T47D (cell line): Measurements from ENCODE around the gene ATP5MC2.

Source experiments
- DNase-seq, 2 experiments: peaks; one replicate each; pipeline versions ENCODE4 v3.0.0 to v3.0.0-alpha.2; 2011 to 2012; ENCODE audit warnings: low read depth in 1 of 2, low spot score in 1 of 2
- JUND ChIP-seq: IDR thresholded peaks from 2 replicates; pipeline ENCODE4 v1.6.1; 2012; ENCODE audit warnings: low read depth
- in situ Hi-C: cut with HindIII; loops from 2 replicates; pipeline ENCODE4 v1.10.0; 2016; ENCODE audit warnings: low sequenced_read_pairs, low pct_unique_long_range_greater_than_20kb

Gene ATP5MC2

GRCh38 chr12:53701518-53702264 is 25.8 kb upstream of the ATP5MC2 start:
- peak; percentile 77 to 87 for DNase-seq
- in situ Hi-C loops: no loop called here
- TF ChIP-seq JUND: no peak

- in situ Hi-C loops: no loop called here
- no peak for DNase-seq
- TF ChIP-seq JUND: no peak
Measured at GRCh38 chr12:53700567-53700966, 24.7 kb upstream of the ATP5MC2 start.

- DNase-seq: no peak
- in situ Hi-C loops: no loop called here
- no peak for TF ChIP-seq JUND
Measured at GRCh38 chr12:53699678-53700025, 23.8 kb upstream of the ATP5MC2 start.

GRCh38 chr12:53698948-53699677 is 23.2 kb upstream of the ATP5MC2 start:
- no peak for TF ChIP-seq JUND
- in situ Hi-C loops: no loop called here
- no peak for DNase-seq

- in situ Hi-C loops: no loop called here
- no peak for TF ChIP-seq JUND
- no peak for DNase-seq
Measured at GRCh38 chr12:53696655-53697331, 20.9 kb upstream of the ATP5MC2 start.

GRCh38 chr12:53696285-53696654 is 20.4 kb upstream of the ATP5MC2 start:
- peak; percentile 99 to 100 for DNase-seq
- in situ Hi-C loops: no loop called here

GRCh38 chr12:53695152-53696145 is 19.6 kb upstream of the ATP5MC2 start:
- no peak for TF ChIP-seq JUND
- peak in 1 of 2 experiments; percentile 33 for DNase-seq
- in situ Hi-C loops: no loop called here

More at GRCh38 chr12:53696285-53696654, 20.4 kb upstream of the ATP5MC2 start:
- TF ChIP-seq JUND: no peak

- DNase-seq: no peak
- in situ Hi-C loops: no loop called here
- no peak for TF ChIP-seq JUND
Measured at GRCh38 chr12:53694756-53695151, 18.9 kb upstream of the ATP5MC2 start.

GRCh38 chr12:53688134-53688533 is 12.3 kb upstream of the ATP5MC2 start:
- in situ Hi-C loops: no loop called here
- DNase-seq: no peak
- no peak for TF ChIP-seq JUND

GRCh38 chr12:53686436-53686835 is 10.6 kb upstream of the ATP5MC2 start:
- no peak for TF ChIP-seq JUND
- no peak for DNase-seq
- in situ Hi-C loops: no loop called here

- in situ Hi-C loops: no loop called here
- no peak for TF ChIP-seq JUND
- DNase-seq: no peak
Measured at GRCh38 chr12:53684654-53685220, 8.9 kb upstream of the ATP5MC2 start.

- no peak for TF ChIP-seq JUND
- in situ Hi-C loops: no loop called here
- DNase-seq: no peak
Measured at GRCh38 chr12:53683983-53684382, 8.1 kb upstream of the ATP5MC2 start.
